Left lobe of liver (tissue), 2 donors: Measurements from ENCODE around the gene SERINC2. TPM values are rescaled to one million over a fixed set of nuclear protein-coding genes. Genes with fewer than 3 reads are reported as not detected.
A peak's percentile ranks its signal among the peaks of the same experiment; 100 is the strongest.
"Not testable (repeated sequence)": the region's sequence is repeated elsewhere in the genome, so short reads cannot be mapped to it uniquely, and the experiment has no call there.

Experiments used
- ATAC-seq: fragments of 200-7000 bp; cut with Tn5 transposase; one replicate; pipeline ENCODE4 v1.9.1; 2020; ENCODE audit warnings: mild to moderate bottlenecking, moderate library complexity
- DNase-seq: peaks from one replicate; pipeline ENCODE4 v3.0.0-alpha.2; 2020; ENCODE audit warnings: low spot score
- total RNA-seq: library from RNA; stranded (reverse); gene quantifications from one replicate; pipeline ENCODE4 v1.2.1, GENCODE V29; 2021
- donor health status: DM: no; HTN: no; CAD: no; lungs with moderate emphysema.
- donor health status: DM: no; HTN: yes; CAD: no.

SERINC2 gene
- total RNA-seq, 1 donor from 2014 or later, result 69.1 TPM

DNA sequence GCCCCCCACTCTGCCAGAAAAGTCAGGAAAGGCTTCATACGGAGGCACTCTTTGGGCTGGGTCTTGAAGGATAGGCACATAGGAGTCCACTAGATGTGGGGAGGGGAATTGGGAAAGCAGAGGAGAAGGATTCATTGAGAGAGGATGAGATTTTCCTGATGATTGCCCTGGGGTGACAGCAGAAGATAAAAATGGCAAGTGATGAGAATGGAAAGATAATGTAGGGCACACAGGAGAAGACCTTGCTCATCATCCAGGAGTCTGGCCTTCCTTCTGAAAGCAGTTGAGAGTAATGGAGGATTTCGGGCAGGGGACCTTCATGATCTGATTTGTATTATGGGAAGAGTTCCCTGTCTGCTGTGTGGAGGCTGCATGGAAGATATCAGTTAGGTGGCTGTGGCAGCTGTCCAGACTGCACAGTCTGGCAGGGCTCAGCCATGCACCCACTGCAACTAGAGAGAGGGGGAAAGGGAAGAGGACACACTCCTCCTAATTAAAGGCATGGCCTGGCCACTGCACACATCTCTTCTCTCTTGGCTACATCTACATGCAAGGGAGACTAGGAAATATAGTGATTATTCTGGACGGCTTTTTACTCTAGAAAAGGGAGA, 30.5 kb upstream of the SERINC2 start:
- ATAC-seq, result no peak
- no peak for DNase-seq

DNA sequence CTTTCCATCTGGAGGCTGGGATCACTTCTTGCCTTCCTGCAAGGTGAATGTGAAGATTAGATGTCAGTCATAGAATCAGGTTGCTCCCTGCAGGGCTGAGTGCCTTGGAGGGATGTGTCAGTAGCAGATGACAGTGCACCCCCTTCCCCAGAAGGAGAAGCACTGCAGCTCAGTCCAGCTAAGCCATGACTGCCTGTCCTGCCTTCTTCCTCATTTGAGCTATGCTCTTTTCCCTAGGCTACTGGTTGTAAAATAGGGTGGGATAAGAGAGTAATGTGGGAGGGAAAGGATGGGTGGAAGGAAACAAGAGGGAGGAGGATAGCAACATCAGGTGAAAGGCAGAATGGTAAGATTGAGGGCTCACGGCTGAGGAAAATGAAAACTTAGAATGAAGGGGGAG, 29.0 kb upstream of the SERINC2 start:
- DNase-seq, result no peak

DNA sequence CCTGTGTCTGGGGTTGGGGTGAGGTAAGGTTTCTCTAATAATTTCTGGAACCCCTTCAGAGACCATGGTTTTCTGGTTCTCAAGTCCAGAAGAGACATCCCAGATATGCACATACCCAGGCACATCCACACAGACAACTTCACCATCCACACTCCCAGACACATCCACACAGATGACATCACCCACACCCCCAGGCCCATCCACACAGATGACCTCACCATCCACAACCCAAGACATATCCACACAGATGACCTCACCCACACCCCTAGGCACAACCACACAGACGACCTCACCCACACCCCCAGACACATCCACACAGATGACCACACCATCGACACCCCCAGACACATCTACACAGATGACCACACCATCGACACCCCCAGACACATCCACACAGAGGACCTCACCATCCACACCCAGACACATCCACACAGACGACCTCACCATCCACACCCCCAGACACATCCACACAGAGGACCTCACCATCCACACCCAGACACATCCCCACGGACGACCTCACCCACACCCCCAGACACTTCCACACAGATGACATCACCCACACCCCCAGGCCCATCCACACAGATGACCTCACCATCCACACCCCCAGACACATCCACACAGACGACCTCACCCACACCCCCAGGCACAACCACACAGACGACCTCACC, 26.3 kb upstream of the SERINC2 start:
- not testable (repeated sequence) for ATAC-seq, DNase-seq

More for the DNA sequence above, 29.0 kb upstream of the SERINC2 start:
- ATAC-seq, result no peak

DNA sequence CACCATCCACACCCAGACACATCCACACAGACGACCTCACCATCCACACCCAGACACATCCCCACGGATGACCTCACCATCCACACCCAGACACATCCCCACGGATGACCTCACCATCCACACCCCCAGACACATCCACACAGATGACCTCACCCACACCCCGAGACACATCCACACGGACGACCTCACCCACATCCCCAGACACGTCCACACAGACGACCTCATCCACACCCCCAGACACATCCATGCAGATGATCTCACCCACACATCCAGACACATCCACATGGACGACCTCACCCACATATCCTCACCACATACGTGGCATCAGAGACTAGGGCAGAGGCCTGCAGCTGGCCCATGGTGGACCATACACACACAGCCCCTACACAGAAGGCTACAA, 25.4 kb upstream of the SERINC2 start:
- DNase-seq (no peak), ATAC-seq (no peak)

DNA sequence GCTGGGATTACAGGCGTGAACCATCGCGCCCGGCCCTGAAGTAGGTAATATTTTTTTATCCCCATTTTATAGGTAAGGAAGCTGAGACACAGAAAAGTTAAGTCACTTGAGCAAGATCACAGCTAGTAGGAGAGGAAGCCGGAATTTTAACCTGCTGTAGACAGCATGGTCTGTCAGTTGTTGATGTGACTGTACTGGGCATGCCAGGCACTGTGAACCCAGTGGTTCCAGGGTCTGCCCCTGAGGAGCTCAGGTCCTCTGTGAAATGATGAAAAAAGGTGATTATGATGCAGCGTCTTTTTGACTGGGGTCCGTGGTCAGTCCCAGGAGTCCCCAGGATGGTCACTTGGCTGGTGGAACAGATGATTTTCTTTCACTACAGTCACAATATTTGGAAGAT, 23.4 kb upstream of the SERINC2 start:
- no peak for ATAC-seq
- DNase-seq, result no peak

DNA sequence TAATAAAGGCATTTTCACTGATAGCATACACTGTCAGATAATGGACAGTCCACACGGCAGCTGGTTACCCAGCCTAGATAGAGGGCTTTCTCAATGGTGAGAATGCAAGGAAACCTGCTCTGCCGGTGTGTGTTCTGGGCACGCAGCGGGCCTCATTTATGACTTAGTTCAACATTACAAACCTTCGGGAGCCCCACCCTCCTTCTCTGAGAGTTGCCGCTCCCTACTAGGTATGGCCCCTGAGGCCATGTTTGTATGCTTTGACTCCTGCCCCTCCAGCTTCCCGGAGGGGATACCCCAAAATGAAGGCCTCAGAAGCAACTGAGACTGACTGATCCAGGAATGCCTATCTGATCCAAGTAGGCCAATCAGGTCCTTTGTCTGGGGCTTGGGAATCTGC, 22.9 kb upstream of the SERINC2 start:
- ATAC-seq (no peak), DNase-seq (no peak)

DNA sequence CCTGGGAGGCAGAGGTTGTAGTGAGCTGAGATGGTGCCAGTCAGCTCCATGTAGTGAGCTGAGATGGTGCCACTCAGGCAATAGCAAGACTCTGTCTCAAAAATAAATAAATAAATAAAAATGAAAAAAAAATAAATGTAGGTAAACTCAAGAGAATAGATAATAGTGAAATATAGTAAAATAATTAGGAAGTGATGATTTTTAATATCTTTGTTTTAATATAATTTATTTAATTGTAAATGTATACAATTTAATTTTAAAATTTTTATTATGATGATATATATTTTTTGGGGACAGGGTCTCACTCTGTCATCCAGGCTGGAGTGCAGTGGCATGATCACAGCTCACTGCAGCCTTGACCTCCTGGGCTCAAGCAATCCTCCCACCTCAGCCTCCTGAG, 19.6 kb upstream of the SERINC2 start:
- DNase-seq (no peak), ATAC-seq (no peak)

DNA sequence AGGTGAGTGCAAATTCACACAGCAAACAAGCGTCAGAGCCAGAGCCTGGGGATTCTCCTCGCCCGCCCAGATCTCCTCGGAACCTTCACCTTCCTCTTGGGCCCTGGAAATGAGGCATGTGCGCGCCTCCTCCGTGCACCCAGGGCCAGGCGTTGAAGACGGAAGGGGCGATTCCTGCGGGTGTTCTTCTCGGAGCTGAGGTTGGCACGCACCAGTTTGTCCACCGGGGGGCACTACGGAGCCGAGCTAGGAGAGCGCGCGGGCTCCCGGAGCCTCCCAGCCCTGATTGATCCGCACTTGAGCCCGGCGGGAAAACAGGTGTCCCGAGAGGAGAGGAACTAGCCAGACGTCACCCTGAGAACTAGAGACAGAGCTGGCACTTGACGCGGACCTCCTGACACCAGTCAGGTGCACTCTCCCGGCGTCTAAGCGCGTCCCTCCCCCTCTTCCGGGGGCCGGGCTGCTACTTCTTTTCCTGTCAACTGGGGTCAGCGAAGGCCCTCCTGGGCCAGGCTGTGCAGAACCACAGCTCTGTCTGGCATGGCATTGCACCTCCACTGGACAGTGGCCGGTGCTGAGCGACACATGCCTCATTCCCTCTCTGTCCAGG, 18.3 kb upstream of the SERINC2 start:
- peak; percentile 99 for ATAC-seq
- DNase-seq, result peak; percentile 81

DNA sequence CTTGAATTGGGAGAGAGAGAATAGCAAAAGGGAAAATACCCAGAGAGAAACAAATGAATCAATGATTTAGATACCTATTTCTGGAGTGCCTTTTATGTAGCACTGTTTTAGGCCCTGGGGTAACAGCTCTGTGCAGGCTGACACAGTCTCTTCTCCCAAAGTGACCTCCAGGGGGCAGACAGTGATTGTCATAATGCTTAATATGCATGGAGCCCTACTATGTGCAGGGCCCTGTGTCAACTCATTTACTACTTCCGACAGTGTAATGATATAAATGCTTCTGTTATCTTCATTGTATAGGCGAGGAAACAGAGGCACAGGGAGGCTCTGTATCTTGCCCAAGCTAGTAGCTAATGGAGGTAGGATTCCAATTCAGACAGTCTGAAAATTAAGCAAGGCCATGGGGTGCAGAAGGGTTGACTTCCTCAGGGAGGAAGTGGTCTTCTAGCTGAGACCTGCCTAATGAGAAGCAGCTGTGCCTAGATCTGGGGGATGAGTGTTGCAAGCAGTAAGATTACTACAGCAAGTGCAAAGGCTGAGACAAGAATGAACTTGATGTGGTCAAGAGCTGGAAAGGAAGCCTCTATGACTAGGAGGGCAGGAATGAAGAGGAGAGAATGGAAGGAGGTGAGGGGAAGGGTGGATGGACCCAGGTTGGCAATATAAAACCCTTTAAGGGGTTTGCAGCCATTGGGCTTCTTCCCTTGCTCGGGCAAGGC, 16.2 kb upstream of the SERINC2 start:
- no peak for ATAC-seq

DNA sequence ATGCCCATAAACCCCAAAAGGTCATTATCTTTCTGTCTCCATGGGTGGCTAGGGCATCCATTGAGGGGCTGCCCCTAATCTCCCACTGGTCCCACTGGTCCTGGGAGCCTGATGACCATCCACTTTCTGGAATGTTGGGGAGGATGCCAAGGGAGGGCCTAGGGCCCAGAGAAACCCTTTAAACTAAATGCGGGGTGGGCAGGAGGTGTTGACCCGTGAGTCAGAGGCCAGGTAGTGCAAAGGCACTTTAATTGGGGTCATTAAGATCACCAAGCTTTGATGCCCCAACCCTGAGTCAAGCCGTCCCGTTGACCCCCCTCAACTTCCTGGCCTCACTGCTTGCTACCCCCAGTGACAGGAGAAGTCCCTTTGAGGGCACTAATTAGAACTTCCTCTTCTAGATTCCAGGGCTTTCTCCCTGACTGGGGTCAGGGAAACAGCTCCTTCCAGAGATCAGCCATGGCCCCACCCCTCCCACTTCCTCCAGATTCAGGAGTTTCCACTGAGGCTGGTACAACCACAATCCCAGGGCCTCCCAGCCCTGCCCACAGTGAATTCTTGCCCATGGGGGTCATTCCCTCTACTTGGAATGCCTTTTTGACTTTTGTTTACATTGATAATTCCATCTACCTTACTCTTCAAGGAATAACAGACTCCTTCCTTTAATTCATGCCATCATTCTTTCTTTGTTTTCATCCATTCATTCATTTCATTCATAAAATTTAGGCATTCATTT, 15.5 kb upstream of the SERINC2 start:
- ATAC-seq, result no peak
- DNase-seq, result no peak

More for the DNA sequence above, 16.2 kb upstream of the SERINC2 start:
- no peak for DNase-seq

DNA sequence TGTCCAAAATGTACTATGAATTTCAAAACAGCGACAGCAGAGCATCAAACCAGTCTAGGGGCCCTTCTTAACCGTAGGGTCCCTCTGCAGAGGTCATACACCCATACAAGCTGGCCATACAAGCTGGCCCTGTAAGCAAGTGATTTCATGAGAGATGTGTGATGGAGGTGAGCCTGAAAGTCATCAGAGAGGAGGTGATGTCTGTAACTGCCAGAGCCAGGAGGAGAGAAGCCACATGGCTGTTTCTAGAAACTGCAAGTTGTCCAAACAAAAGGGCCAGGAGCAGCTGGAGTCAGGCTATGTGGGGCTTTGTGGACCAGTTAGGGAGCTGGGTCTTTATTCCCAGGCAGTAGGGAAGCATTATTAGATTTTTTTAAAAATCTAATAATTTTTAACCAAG, 14.8 kb upstream of the SERINC2 start:
- no peak for ATAC-seq
- no peak for DNase-seq

DNA sequence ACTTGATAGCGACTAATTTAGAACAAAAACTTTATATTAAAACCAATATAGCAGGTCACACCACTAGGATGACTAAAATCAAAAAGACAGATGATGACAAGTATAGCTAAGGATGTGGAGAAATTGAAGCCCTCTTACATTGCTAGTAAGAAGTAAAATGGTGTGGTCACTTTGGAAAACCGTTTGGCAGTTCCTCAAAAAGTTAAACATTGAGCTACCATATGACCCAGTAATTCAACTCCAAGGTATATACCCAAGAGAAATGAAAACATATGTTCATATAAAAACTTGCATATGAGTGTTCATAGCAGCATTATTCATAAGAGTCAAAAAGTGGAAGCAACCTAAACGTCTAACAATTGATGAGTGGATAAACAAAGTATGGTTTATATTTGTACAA, 13.0 kb upstream of the SERINC2 start:
- ATAC-seq (no peak), DNase-seq (no peak)

DNA sequence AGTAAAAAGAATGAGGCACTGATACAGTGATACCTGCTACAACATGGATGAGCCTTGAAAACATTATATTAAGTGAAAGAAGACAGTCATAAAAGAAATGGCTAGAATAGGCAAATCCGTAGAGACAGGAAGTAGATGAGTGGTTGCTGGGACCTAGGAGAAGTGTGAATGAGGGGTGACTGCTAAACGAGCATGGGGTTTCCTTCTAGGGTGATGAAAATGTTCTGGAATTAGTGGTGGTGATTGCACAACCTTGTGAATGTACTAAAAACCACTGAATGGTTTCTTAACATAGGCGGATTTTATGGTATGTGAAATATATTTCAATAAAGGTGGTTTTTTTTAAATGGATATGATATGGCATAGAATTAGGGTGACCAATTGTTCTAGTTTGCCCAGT, 12.6 kb upstream of the SERINC2 start:
- ATAC-seq (no peak), DNase-seq (no peak)

DNA sequence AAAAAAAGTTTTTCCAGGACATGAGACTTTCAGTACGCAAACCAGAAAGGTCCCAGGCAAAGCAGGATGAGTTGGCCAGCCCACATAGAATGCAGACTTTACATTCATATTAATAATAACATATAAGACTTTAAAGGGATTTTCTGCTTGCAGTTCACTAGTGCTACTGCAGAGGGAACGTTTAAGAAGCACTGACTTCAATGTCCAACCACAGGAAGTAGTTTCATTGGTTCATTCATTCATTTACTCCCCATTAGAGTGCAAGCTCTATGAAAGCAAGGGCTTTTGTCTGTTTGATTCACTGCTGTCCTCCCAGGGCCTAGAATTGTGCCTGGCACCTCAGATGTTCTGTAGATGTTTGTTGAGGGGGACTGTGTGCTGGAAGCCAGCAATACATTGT, 11.8 kb upstream of the SERINC2 start:
- ATAC-seq (no peak), DNase-seq (no peak)

DNA sequence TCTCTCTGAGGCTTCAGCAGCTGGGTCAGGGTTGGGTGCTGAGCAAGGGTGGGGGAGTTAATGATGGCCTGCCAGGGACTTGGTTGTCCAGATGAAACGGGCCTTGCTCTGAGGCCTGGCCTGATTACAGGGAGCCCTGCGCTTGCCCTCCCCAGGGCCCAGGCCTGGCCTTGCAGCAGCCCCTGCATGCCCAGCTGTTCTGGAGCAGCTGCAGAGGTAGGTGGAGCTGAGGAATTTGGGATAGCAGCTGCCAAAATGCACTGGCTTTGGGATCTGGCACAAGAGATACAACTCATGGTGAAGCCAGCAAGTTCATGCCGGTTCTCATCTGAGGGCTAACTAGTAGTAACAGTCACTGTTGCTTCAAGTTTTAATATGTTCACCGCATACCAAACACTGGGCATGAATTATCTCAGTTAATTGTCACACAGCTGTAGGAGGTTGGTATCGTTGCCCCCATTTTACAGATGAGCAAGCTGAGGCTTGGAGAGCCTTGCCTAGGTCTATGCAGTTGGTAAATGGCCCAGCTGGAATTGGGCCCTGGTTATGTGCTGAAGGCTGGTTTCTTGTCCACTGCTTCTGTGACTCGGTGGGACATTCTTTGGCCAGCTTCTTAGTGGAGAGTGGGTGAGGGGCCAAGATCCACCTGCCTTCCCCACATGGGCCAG, 7.3 kb upstream of the SERINC2 start:
- no peak for DNase-seq

DNA sequence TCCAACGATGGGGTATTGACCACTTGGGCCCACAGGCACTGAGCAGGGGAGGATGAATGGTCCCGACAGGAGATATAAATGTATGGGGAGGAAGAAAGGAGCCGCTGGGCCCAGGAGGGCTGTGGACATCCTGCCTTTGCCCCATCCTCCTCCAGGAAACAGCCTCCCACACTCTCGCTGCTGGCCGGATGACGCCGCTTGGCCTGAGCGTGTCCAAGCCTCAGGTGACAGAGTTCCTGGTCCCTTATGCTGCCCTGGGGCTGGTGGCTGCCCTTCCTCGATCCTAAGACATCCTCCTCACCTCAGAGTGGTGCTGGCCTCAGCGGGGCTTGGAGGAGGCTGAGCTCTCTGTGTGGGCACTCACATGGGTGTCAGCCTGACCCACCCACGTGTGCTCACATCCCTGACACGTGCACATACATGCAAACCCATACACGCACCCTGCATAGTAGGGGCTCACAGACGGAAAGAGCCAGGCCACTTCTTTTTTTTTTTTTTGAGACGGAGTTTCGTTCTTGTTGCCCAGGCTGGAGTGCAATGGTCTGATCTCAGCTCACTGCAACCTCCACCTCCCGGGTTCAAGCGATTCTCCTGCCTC, 5.9 kb upstream of the SERINC2 start:
- DNase-seq (no peak), ATAC-seq (no peak)

More for the DNA sequence above, 7.3 kb upstream of the SERINC2 start:
- ATAC-seq, result no peak

DNA sequence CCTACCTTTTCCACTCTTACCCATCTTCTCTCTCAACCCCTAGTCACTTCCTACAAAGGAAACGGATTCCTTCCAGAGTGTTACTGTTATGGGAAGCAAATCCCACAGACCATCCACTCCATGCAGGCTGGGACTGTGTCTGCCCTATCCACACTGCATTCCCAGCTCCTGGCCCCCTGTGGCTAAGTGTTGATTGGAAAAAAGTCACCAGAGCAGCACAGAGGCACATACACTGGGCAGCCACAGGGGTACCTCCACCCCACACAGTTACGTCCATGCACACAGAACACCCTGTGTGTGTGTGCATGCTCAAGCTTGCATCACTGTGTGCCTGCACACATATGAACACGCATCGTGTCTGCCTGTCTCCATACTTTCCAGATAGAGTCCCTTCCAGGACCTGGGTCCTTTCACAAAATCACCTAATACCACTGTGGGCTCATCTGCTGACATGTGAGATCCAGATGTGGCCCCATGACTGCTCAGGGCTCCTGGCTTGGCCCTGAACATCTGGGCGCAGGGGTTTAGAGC, 4.2 kb upstream of the SERINC2 start:
- DNase-seq, result no peak
- no peak for ATAC-seq

DNA sequence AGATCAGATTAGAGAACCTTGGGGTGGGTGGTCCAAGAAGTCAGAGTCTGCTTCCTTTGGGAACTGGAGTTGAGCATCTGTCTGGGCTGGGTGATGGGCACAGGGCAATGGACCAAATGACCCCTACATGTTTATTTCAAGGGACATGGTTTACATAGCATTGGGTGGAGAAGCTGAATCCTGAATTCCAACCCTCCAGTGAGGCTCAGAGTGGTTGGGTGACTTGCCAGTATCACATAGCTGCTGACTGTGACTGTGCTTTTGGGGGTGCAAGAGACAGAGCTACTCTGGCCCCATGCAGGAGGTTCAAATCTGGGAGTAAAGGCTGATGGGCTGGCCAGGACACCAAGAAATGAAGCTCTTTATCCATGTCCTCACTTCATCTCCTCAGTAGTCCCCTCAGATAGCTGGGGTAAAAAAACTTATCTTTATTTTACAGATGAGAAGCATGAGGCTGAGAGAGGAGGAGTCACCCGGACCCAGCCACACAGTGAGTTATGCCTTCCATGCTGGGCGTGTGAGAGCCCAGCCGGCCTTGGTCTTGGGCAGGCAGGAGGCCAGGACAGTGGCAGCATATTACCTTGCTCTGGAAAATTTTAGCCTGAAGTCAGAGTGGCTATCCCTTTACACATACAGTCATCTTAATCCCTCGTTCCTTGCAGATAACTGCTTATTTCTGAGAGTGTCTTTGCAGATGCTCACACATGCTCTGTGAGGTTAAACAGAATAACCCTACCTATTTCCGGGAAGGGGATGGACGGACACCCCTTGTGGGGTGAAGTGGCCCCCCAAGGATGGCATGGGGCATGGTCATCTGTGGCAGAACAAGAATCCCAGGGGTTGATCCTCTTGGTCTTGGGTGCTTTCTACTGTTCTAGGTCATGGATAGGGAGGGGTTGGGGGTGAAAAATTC, 2.8 kb upstream of the SERINC2 start:
- DNase-seq (no peak), ATAC-seq (no peak)

DNA sequence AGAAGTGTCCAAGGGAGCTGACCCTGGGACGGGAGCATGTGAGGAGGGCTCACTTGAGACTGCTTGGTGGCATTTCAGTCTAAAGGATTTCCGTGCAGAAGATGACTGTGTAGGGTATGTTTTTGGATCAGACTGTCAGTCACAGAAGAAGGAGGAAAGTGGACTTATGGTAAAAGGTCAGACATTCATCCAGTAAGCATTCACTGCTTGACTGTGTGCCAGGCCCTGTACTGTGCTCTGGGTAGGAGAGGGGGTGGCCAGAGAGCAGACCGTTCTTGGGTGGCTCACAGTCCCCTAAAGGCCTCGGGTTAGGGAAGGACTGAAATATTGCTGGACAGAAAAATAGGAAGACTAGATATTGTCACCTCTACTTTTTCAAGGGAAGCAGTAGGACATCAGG, 2.1 kb upstream of the SERINC2 start:
- DNase-seq, result no peak
- ATAC-seq, result no peak
